Hippocampal formation (tissue), 2 donors: ENCODE data around the gene FSTL4.
"Not testable (repeated sequence)": the region's sequence is repeated elsewhere in the genome, so short reads cannot be mapped to it uniquely, and the experiment has no call there.

Experiments used
- DNase-seq, 2 donors: peaks; one replicate each; lab custom pipeline; 2025; lab: John Stamatoyannopoulos, UW

Gene FSTL4

DNA sequence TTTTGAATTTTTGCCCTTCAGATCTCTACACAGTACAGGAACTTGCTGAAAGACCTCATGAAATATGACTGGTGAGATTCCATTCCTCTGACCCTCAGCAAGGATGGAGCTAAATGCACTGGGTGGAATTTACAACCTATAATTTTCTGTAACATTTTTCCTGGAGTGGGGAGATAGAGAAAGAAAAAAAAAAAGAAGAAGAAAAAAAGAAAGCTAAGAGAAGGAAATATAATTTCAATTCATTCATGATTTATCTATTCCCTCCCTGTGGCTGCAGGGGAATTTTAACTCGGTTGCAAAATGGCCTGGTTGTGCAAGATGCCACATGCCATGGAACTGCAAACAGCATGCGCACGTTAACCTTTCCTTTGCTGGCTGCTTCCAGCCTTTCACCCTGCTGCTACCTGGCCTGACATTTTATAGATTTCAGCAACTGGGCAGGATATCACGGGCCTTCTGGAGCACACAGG is 155.4 kb downstream of the FSTL4 start:
- no peak for DNase-seq

DNA sequence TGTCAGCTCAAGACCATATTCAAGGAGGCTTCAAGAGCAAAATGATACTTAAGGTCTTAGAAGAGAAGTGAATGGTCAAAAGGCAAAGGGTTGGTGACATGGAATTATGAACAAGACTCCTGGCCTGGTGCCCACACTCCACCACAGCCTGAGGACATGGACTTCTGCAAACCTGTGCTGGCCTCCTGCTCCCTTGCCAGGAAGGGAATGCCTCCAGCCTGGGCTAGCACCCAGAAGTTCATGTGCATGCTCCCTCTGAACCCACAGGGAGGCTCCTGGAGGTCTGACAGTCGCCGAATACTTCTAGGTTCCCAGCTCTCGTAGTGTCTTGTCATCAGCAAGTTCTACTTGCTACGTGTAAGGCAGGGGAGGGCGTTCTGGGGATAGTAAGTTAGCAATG is 156.7 kb downstream of the FSTL4 start:
- DNase-seq: no peak

DNA sequence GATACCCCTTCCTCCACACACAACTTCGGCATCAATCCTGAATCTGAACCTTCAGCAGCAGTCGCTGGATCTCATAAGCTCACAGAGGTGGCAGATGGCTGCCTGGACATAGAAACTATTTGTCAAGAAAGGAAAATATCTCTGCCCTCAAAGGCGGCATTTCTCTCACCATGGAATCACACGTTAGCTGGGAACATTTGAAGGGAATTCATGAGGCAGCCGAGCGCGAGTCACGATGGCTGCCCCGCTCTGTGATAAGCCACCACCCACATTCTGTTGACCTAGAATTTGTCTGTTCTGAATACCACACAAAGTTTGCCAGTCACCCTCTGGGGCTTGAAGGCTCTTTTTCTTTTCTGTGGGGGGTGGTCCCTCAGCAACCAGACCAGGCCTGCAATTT is 157.9 kb downstream of the FSTL4 start:
- DNase-seq: no peak

DNA sequence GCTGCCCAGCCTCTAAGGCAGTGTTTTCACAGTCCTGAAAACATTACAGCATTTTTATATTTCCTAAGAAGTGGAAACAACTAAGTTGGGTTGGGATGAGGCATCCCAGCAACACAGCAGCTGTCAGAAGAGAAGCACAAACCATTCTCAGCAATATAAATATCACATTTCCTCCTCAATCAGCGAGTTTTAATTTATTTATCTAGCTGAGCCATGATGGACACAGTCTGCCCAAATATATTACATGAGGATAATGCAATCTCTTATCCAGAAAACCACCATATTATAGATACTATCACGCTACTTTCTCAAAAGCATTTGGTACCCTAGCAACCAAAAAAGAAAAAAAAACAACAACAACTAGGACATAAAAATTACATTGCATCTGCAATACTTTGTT is 158.5 kb downstream of the FSTL4 start:
- DNase-seq: no peak

DNA sequence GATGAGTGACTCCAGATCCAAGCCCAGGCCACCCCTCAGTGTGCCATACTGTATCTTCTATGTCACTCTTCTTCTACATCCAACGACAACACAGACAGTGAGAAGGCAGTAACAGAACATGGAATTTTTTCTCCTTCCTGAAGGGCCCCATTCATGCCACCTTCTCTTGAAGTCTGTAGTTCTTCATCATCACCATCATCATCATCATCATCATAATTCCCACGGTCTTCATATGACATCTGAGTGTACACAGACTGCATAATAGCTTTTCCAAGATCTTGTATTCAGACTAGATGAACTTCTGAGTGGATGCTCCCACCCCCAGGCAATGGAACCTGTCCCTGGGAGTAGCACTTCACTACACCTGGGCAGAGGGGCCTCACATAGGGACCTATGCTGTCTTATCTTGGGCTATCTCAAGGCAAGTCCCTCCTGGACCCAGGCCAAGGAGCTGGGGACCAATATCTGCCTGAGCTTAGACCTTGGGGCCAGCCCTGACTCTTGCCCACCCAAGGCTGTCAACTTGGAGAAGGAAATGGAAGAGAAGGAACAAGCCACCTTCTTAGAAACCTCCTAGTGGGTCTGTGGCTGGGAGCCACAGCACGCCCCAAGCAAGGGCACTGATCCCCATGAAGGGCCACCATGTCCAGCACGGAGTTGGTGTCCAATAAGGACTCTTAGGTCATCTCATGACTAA is 159.1 kb downstream of the FSTL4 start:
- DNase-seq: no peak

DNA sequence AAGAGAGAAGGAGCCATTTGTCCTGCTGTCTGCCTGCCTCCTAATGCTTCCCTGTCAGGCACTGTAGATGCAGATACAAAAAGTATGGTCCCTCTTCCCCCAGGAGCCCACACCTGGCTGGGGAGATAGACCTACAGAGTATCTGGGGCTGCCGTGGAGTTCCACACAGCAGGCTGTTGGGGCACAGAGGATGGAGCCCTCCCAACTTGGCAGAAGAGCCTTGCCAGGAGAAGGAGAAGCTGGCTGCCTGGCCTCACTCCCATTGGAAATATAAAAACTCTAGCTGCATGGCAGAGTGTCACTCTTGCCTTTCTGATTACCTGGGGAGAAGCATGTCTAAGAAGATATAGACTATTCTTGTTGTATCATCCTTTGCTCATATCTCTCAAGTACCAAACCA is 160.4 kb downstream of the FSTL4 start:
- no peak for DNase-seq

DNA sequence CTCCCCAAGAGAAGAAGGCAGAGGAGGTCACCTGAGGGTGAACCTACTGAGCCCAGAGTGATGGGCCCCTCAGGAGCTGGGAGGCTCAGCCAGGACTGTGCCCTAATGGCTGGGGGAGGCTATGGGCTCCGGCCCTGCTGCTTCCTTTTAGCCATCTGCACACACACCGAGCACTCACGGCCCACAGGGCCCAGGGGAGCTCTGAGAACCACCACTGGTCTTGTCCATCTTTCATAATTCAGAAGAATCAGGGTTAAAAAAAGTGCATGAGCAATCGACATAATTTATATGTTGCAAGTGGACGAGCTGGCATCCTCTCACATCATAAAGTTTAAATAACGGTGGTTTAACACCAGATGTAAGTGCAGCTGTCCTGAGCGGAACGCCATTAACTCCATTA is 162.1 kb downstream of the FSTL4 start:
- no peak for DNase-seq

DNA sequence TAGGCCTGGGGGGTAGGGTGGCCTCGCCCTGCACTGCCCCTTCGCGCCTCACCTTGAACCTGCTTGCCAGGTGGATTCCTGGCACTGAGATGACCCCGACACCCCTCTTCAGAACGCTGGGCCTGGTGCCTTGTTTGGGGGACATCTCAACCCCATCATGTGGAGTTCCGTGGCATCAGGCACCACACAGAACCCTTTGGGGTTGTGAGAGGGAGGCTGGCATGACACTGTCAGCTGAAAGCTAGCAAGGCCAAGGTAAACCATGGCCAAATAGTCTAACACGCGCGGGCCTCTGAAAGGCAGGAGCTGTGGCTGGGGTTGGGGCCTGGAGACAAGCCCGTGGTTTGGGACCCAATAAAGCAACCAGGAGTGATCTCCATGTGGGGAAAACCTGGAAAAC is 163.2 kb downstream of the FSTL4 start:
- DNase-seq: no peak

DNA sequence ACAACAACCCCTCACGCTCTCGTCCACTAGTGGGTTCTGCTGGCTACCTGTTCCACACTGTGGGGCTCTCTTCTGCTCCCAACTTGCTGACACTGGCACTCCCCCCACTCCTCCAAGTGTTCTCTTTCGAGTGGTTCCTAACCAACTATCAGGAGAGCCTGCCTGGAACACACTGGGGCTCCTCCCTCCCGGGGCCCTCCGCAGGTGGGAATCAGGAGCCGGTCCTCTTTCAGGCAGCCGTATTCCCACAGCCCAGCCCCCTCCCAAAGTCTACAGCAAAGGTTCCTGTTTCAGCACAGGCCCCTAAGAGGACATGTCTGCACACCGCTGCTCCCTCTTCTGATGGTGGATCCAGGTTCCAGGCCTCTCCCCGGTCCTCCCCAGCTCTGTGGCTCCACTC is 165.9 kb downstream of the FSTL4 start:
- no peak for DNase-seq

DNA sequence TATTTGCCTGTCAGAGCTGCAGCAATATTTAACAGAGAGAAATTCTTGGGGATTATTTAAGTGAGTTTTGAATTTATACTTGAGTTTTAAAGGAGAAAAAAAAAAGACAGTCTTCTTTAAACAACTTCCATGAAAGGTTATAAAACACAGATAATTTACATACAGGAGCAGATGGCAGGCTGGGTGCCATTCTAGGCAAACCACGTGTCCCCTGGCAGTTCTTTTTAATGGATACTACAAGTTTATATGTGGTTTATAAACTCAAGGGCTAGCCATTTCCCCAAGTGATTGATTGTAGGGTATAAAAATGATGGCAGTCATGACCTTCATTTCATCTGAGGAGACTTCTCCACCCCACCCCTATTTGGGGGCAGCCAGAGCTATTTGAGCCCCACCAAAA is 166.6 kb downstream of the FSTL4 start:
- DNase-seq: no peak

DNA sequence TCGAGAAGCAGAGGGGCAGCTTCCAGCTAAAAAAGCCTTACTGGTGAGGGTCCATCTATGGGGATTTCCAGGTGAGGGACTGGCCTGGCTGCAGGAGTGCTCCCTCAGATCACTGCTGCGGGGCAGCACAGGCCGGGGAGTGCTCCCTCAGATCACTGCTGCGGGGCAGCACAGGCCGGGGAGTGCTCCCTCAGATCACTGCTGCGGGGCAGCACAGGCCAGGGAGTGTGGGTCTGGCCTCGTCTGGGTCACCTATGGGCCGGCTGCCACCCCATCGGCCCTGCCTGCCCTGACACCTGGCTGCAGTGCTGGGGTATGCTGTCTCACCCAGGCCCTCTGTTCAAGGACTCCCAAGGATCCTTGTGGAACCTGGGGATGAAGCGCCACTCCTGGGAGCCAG is 167.1 kb downstream of the FSTL4 start:
- DNase-seq: not testable (repeated sequence)

DNA sequence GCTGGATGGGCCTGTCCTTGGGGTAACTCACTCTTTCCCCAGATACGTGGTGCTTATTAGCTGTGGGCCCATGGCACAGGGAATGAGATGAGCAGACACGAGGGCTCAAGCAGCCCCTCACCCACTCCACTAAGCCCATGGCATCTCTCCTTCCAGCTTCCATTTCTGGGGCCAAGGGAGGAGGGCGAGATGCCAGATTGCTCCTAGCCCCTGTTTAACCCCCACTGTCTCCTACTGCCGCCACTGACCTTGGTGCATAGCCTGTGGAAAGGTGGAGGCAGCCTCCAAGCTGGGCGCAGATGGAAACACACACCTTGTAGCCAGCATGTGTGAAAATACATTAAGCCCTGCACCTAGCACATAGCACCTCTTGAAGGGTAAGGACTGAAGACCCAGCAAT is 167.6 kb downstream of the FSTL4 start:
- no peak for DNase-seq

DNA sequence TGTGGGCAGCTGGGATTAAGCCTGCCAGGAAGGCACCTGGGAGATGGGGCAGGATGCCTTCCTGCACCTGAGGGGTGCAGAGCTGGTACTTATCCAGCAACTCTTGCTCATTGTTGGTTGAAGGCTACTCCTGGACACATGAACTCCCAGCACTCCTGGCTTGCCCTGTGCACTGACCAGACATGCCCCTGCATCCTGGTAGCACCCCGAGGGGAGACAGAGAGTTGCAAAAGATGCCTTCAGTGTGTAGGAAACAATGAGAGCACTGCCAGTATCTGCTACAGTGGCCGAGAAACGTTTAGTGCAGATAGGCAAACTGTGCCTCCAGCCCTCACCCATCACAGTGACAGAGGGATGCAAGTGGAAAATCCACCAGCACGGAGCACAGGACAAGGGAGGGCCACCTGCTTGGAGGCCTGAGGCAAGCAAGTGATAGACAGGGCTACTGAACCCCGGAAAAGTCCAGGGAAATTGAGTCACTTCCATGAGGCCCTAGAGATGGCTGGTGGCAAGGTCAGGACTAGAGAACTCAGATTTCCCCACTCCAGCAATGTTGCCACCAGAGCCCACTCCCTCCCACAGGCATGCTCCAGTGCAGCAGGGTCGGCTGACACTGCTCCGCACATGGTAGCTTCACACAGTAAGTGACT is 171.1 kb downstream of the FSTL4 start:
- no peak for DNase-seq

DNA sequence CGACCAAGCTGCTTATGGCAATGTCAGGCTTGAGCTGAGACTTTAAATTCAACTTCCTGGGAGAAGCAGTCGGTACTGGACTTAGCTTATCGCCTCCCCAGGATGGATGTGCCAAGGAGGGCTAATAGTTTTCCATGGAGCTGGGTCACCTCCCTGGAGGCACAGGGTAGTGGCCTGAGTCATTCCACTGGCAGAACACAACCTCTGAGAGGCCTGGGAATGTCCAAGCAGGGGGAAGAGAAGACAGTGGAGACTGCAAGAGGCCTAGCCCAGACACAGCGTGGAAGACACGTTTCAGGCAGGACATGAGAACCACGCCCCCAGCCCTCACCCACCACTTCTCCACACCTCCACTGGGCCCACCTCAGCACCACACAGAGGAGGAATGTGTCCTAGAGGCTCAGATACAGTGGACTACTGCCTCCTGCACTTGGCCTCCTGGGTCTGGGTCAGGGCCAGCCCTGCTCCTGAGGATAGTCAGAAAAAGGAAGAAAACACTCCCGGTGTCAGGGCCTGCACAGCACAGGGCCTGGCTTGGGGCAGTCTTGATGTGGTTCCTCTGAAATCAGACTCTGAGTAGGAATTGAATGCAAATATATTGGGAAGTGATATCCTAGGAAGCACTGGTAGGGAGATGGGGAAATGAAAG is 171.8 kb downstream of the FSTL4 start:
- no peak for DNase-seq

DNA sequence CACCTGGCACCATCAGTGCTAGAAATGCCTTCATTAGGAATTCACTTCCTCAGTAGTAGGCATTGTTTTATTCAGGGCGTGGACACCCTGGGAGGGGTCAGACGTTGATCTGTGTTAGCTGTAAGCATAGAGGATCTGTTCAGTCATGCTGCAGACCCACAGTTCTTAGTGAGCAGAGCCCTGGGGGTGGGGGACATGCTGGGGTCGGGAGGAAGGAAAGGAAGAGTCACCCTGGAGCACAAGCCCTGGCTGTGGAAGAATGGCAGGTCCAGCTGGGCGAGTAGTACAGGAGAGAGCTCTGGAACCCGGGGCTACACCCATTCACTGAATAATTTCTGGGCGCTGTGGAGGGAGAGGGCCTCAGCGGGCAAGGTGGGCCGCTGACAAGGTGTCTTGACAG is 172.5 kb downstream of the FSTL4 start:
- no peak for DNase-seq

DNA sequence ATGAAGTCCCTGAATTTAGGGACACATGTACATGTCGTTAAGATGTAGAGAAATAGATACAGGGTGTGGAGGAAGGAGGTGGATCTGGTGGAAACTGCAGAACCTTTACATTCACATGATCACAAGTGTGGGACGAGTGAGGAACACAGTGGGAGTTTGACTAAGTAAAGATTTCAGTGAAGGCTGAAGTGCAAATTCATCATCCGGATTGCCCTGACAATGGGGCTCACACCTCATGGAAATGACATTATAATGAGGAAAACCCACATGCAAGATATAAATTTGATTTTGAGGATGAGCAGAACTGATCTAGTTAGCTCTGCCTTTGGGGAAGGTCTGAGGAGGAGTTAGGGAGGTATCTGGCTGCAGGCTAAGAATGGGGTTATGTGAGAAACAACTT is 173.9 kb downstream of the FSTL4 start:
- no peak for DNase-seq

DNA sequence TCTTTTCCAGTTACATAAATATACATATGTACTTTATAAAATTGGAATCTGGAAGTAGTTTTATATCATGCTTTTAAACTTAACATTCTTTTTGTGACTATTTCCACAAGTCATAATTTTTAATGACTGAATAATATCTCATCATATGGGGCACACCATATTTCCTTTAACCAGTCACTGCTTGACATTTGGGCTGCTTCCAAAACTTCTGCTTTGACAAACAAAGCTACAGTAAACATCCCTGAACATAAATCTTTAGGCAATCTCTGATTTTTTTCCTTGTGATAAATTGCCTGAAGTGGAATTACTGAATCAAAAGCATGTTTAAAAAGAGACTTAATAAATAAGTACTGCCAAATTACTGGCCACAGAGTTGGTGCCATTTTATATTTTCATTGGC is 178.0 kb downstream of the FSTL4 start:
- DNase-seq: no peak

DNA sequence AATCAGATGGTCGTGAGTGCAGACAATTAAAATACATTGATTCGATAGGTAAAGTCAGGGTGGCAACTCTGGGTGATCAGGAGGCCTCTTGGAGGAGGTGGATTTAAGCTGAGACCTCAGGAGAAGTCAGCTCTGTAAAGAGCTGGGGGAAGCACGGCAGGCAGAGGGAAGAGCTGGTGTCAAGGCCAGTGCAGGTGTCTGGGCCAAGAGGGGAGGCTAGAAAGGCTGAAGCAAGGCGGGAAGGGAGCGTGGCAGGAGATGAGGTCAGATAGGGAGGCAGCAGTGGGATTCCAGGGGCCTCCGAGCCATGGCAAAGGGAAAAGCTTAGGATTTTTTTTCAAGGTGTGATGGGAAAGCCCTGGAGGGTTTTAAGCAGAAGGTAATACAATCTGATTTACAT is 178.7 kb downstream of the FSTL4 start:
- no peak for DNase-seq

DNA sequence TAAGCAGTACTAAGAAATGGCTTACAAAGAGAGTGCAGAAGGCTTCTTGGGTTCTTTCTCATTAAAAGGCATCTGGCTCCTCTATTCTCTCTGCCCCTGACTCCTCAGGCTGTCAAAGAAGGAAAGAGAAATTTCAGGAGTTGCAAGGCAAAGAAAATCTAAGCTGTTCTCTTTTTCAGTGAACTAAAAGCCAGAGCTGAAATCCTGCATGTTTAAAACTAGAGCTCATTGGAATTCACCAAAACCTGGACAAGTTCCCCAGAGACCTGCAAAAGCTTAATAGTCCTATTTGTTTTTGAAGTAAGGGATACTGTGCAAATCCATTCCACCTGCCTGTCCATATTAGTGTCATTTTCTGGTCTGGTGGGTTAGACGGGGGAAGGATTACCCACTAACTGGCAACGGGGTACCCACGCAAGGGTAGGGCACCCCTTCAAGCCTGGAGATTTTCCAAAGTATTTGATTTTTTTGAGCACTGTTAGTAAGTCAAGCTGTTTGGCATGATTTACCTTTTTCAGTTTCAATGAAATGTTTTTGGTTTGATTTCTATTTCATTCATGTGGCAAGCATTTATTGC is 179.3 kb downstream of the FSTL4 start:
- no peak for DNase-seq

DNA sequence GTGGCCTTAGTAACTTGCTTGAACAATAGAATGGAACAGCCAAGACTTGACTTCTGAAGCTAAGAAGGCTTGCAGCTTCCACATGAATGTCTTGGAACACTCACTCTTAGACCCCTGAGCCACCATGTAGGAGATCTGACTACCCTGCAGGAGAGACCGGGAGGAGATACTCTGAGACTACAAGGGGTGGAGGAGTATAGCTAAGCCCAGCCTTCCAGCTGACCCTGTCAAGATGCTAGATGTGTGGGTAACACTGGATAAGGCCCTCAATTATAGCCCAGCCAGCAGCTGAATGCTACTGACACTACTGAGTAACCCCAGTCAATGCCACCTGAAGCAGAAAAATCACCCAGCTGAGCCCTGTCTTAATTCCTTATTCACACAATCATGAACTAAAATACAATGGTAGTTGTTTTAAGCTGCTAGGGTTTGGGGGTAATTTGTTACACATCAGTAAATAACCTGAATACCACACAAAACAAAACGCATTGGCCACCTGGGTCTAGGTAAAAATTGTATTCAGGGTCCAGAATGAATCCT is 180.9 kb downstream of the FSTL4 start:
- DNase-seq: no peak

DNA sequence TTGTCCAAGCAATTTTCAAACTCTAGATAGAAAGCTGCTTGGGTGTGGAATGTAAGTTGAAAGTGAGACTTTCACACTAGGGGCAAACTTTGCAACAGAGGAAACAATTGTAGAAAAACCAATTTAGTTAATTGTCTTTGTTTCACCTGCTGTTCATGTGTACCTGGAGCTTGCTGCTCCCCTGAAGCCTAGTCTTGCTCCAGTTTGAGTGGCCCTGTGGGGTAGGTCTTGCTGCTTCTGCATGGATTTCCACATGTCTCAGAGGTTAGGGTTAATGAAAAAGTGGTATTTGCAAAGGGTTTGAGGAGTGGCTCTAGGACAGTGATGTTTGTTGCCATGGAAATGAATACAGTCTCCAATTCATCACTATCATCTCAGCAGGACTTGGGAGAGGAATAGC is 182.2 kb downstream of the FSTL4 start:
- DNase-seq: no peak

DNA sequence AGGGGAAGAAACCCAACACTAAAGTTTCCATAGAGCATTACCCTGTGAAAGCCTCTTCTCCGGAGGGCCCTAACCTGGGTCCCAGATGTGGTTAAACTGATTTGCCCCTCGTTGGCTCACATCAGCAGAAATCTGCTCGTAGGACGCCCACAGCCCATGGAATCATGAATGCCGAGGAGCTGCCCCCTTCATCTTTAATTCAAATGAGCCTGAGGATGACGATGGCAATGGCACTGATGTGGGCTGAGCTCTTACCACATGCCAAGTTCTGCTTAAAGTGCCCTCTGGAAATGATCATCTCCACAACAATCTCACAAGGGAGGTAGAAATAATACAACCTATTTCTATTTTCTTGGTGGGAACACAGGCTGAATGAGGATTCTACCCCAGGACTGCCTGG is 183.3 kb downstream of the FSTL4 start:
- DNase-seq: no peak
